ENCODE results near the gene AMIGO1.

- TF ChIP-seq CTCF (IDR thresholded peaks at IDR 0.05; ENCODE audit: low read depth, low read length, poor library complexity, severe bottlenecking) = no peak
- TF ChIP-seq EZH2phosphoT487 (IDR thresholded peaks at IDR 0.05; ENCODE audit: borderline replicate concordance, low read length) = no peak
These were observed 20.8 kb downstream of the AMIGO1 start for GRCh38 chr1:109488696-109489095.

All from DOHH2 (cell line).